BLaER1 treated with 17β-estradiol and CSF1 and Interleukin-3, amounts not matched to agents 10 nM and 100 nM (cell line): Measurements from ENCODE around the gene ADGRG3.

Experiments used
- H3K27ac ChIP-seq, 11 experiments: shearing (Covaris generic); formaldehyde crosslinking; 2 replicates each; pipeline ENCODE4 v1.8.1; 2022
- H3K27me3 ChIP-seq, 11 experiments: shearing (Covaris generic); formaldehyde crosslinking; 2 replicates each; pipeline ENCODE4 v1.8.1; 2022
- H3K36me3 ChIP-seq, 11 experiments: shearing (Covaris generic); formaldehyde crosslinking; 2 replicates each; pipeline ENCODE4 v1.8.1; 2022
- H3K4me1 ChIP-seq, 10 experiments: shearing (Covaris generic); formaldehyde crosslinking; 2 replicates each; pipeline ENCODE4 v1.8.1; 2022
- H3K4me2 ChIP-seq, 11 experiments: shearing (Covaris generic); formaldehyde crosslinking; 2 replicates each; pipeline ENCODE4 v1.8.1; 2022
- H3K4me3 ChIP-seq, 10 experiments: shearing (Covaris generic); formaldehyde crosslinking; 2 replicates each; pipeline ENCODE4 v1.8.1; 2022
- H3K9ac ChIP-seq, 11 experiments: shearing (Covaris generic); formaldehyde crosslinking; 2 replicates each; pipeline ENCODE4 v1.8.1; 2022
- H3K9me3 ChIP-seq, 11 experiments: shearing (Covaris generic); formaldehyde crosslinking; replicated peaks in 1 of 11; 2 replicates each; pipeline ENCODE4 v1.8.1; 2022
- H4K20me1 ChIP-seq, 11 experiments: shearing (Covaris generic); formaldehyde crosslinking; 2 replicates each; pipeline ENCODE4 v1.8.1; 2022
- Cebpa-rat ChIP-seq, 11 experiments: shearing (Covaris generic); IDR thresholded peaks; 2 replicates each; pipeline ENCODE4 v1.8.1; 2022

ADGRG3 gene

DNA sequence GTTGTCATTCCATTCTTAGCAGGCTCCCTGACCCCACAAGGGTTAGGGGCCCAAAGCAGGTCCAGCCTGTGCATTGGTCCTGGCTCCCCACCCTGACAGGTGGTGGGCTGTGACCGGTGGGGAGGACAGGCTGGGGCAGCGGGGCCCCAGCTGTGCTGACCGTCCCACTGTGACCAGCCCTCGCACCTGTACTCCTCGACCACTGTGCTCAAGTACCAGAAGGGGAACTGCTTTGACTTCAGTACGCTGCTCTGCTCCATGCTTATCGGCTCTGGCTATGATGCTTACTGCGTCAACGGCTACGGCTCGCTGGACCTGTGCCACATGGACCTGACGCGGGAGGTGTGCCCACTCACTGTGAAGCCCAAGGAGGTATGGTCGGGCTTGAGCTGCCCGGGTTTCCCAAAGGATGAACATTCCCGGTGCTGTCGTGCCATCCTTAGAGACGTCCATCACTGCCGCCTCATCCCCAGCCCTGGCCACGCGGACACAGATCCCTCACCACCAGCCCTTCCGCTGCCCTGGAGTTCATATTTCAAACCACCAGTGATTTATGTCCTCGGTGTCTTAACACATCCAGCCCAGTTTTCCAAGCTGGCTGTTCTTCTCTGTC is 33.8 kb downstream of the ADGRG3 start:
- Histone ChIP-seq H3K4me2 (0 out of 22 replicates have a peak overlapping the region, but pooled peaks of 1 of the 11 experiments have one; percentile 11), H3K27ac (peak overlapping the region in 4 of 11 experiments; percentile 13 to 41 (median 27); a peak in 5 of 22 replicates), H3K9ac (no peak overlapping the region), H3K4me3 (no peak overlapping the region), H3K27me3 (no peaks in the 10 kb centered on the region), H4K20me1 (no peaks in the 10 kb centered on the region), H3K4me1 (peaks cover 0 to 10% (median 0%) of the 10 kb centered on the region in 10 experiments; a peak in 7 of 20 replicates), H3K36me3 (no peaks in the 10 kb centered on the region), H3K9me3 (0 out of 22 replicates have a peak, but pooled peaks cover 0 to 7% (median 0%) of the 10 kb centered on the region in 11 experiments)
- no peak for TF ChIP-seq Cebpa-rat (IDR thresholded peaks at IDR 0.05)

DNA sequence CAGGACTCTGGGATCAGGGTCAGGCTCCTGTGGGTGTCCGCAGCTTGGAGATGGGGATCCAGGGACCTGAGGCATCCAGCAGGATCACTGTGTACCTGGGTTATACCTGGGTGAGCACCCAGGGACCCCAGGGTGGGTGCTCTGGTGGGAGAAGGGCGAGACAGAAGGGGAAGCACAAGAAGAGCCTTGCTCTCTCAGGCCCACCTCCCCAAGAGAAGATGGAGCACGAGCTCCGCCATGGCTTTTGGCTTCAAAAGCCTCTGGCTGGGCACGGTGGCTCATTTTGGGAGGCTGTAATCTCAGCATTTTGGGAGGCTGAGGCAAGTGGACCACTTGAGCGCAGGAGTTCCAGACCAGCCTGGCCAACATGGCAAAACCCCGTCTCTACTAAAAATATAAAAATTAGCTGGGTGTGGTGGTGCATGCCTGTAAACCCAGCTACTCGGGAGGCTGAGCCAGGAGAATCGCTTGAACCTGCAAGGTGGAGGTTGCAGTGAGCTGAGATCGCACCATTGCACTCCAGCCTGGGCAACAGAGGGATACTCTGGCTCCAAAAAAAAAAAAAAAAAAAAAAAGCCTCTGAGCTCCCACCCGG is 35.4 kb downstream of the ADGRG3 start:
- Histone ChIP-seq H3K36me3 (no peaks in the 10 kb centered on the region), H3K4me2 (no peak overlapping the region), H3K27ac (no peak overlapping the region), H3K4me1 (peaks cover 0 to 15% (median 3%) of the 10 kb centered on the region in 10 experiments; a peak in 7 of 20 replicates), H3K4me3 (no peak overlapping the region), H4K20me1 (no peaks in the 10 kb centered on the region), H3K9ac (no peak overlapping the region), H3K27me3 (no peaks in the 10 kb centered on the region), H3K9me3 (0 out of 22 replicates have a peak, but pooled peaks cover 0 to 7% (median 0%) of the 10 kb centered on the region in 11 experiments)
- no peak for TF ChIP-seq Cebpa-rat (IDR thresholded peaks at IDR 0.05)

DNA sequence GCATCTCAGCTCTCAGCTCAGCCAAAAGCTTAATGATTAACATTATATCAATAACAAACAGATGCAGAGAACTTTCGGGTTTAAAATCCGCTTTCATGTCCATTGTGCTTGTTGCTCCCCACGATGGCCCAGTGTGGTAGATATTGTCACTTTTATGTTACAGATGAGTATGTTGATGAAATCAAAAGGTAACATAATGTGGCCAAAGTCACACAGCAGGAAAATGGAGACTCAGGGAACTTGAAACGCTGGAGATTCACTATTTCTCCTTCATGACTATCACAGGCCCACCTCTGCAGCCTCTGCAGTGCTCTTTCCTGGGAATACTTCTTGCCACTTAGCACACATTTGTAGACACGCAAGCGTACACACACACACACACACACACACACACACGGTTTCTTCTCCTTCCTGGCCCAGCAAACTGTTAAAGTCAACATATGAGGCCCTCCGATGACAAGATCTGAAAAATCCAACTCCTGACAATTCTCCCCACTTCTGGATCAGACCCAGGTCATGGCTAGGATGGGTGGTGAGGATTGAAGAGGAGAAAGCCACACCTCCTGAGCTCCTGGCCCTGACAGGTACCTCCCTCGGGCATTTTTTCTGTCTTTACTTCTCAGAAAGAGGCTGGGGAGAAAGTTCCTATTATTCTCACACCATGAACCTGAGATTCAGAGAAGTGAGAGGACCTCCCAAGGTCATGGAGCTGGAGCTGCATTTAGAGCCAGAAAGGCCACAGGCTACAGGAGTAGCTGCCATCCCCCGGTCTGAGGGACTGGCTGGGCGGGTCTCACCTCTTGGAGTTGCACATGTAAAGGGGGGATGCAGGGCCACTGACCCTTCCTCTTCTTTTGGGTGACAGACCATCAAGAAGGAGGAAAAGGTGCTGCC is 36.2 kb downstream of the ADGRG3 start:
- Histone ChIP-seq H3K4me1 (peaks cover 0 to 23% (median 3%) of the 10 kb centered on the region in 10 experiments; a peak in 7 of 20 replicates), H3K4me2 (no peak overlapping the region), H3K27me3 (no peaks in the 10 kb centered on the region), H4K20me1 (no peaks in the 10 kb centered on the region), H3K9ac (no peak overlapping the region), H3K27ac (no peak overlapping the region), H3K9me3 (0 out of 22 replicates have a peak, but pooled peaks cover 0 to 7% (median 0%) of the 10 kb centered on the region in 11 experiments), H3K4me3 (no peak overlapping the region), H3K36me3 (no peaks in the 10 kb centered on the region)
- no peak for TF ChIP-seq Cebpa-rat (IDR thresholded peaks at IDR 0.05)

DNA sequence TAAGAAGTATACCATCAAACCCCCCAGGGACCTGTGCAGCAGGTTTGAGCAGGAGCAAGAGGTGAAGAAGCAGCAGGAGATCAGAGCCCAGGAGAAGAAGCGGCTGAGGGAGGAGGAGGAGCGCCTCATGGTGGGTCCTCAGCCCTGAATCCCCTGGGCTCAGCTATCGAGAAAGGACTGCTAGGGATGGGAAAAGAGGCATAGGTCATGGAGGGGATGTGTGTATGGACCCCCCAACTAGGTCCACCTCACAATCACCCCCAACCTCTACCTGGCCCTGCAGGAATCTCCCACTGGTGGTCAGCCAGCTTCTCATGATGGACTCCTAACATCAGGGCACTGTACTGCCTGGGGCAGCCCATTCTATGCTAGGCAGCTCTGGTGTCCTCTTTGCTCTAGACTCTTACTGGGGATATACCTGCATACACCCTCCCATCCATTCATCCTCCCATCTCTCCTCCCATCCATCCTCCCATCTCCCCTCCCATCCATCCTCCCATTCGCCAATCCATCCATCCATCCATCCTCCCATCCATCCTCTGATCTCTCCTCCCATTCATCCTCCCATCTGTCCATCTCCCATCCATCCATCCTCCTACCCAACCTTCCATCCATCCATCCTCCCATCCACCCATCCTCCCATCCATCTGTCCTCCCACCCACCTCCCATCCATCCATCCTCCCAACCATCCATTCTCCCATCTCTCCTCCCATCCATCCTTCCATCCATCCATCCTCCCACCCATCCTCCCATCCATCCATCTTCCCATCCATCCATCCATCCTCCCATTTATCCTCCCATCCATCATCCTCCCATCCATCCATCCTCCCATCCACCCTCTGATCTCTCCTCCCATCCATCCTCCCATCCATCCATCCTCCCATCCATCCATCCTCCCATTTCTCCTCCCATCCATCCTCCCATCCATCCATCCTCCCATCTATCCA is 37.1 kb downstream of the ADGRG3 start:
- TF ChIP-seq Cebpa-rat (IDR thresholded peaks at IDR 0.05) = no peak
- Histone ChIP-seq H3K9me3 (0 out of 22 replicates have a peak, but pooled peaks cover 0 to 7% (median 0%) of the 10 kb centered on the region in 11 experiments), H3K4me1 (peaks cover 0 to 29% (median 5%) of the 10 kb centered on the region in 10 experiments; a peak in 8 of 20 replicates), H3K4me3 (no peak overlapping the region), H3K4me2 (no peak overlapping the region), H3K27ac (no peak overlapping the region), H3K27me3 (no peaks in the 10 kb centered on the region), H3K9ac (no peak overlapping the region), H3K36me3 (no peaks in the 10 kb centered on the region), H4K20me1 (no peaks in the 10 kb centered on the region)

- no peak overlapping the region for H3K9ac ChIP-seq
- H3K4me2 ChIP-seq = no peak overlapping the region
- no peaks in the 10 kb centered on the region for H3K27me3 ChIP-seq
- no peaks in the 10 kb centered on the region for H4K20me1 ChIP-seq
- H3K4me3 ChIP-seq = no peak overlapping the region
- 0 out of 22 replicates have a peak, but pooled peaks cover 0 to 7% (median 0%) of the 10 kb centered on the region in 11 experiments for H3K9me3 ChIP-seq
- no peak overlapping the region for H3K27ac ChIP-seq
- TF ChIP-seq Cebpa-rat (IDR thresholded peaks at IDR 0.05) = no peak
- H3K4me1 ChIP-seq = peaks cover 0 to 21% (median 3%) of the 10 kb centered on the region in 10 experiments; a peak in 6 of 20 replicates
- H3K36me3 ChIP-seq = no peaks in the 10 kb centered on the region
Observed at GRCh38 chr16:57706717-57707116, 38.6 kb downstream of the ADGRG3 start.

DNA sequence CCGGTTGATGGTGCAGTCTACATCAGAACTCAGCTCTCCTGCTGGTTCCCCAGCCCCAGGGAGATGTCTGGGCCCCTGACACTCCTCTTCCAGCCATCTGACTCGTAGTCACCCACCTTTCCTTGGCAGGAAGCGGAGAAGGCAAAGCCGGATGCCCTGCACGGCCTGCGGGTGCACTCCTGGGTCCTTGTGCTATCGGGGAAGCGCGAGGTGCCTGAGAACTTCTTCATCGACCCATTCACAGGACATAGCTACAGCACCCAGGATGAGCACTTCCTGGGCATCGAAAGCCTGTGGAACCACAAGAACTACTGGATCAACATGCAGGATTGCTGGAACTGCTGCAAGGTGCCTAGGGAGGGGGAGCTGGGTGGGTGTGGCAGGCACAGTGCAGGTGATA is 39.2 kb downstream of the ADGRG3 start:
- H3K27ac ChIP-seq = no peak overlapping the region
- no peaks in the 10 kb centered on the region for H3K27me3 ChIP-seq
- no peak overlapping the region for H3K4me3 ChIP-seq
- no peaks in the 10 kb centered on the region for H4K20me1 ChIP-seq
- peaks cover 0 to 21% (median 2%) of the 10 kb centered on the region in 10 experiments; a peak in 4 of 20 replicates for H3K4me1 ChIP-seq
- no peak overlapping the region for H3K4me2 ChIP-seq
- no peak for TF ChIP-seq Cebpa-rat (IDR thresholded peaks at IDR 0.05)
- no peaks in the 10 kb centered on the region for H3K36me3 ChIP-seq
- no peak overlapping the region for H3K9ac ChIP-seq
- H3K9me3 ChIP-seq = 0 out of 22 replicates have a peak, but pooled peaks cover 0 to 7% (median 0%) of the 10 kb centered on the region in 11 experiments

- Histone ChIP-seq H3K9me3 (0 out of 22 replicates have a peak, but pooled peaks cover 0 to 7% (median 0%) of the 10 kb centered on the region in 11 experiments), H3K9ac (no peak overlapping the region), H3K27ac (no peak overlapping the region), H3K4me3 (no peak overlapping the region), H3K36me3 (no peaks in the 10 kb centered on the region), H3K4me1 (peaks cover 0 to 21% (median 2%) of the 10 kb centered on the region in 10 experiments; a peak in 4 of 20 replicates), H3K4me2 (no peak overlapping the region), H3K27me3 (no peaks in the 10 kb centered on the region), H4K20me1 (no peaks in the 10 kb centered on the region)
- no peak for TF ChIP-seq Cebpa-rat (IDR thresholded peaks at IDR 0.05)
Observed at GRCh38 chr16:57708168-57708567, 40.1 kb downstream of the ADGRG3 start.

DNA sequence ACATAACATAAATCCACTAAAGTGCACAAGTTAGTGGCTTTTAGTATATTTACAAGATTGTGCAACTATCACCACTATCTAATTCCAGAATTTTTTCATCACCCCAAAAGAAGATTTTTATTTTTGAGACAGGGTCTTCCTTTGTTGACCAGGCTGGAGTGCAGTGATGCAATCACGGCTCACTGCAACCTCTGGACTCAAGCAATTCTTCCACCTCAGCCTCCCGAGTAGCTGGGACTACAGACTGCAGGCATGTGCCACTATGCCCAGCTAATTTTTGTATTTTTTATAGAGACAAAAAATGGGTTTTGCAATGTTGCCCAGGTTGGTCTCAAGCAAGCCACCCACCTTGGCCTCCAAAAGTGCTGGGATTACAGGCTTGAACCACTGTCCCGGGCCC is 41.6 kb downstream of the ADGRG3 start:
- Histone ChIP-seq H3K9ac (no peak overlapping the region), H3K27me3 (no peaks in the 10 kb centered on the region), H4K20me1 (no peaks in the 10 kb centered on the region)

More for the DNA sequence above, 41.6 kb downstream of the ADGRG3 start:
- peak in 4 of 11 experiments; percentile 25 to 40 (median 34); a peak in 2 of 22 replicates for TF ChIP-seq Cebpa-rat (IDR thresholded peaks at IDR 0.05)
- peak overlapping the region in 1 of 11 experiments; percentile 34; a peak in 1 of 22 replicates for H3K4me2 ChIP-seq
- no peaks in the 10 kb centered on the region for H3K36me3 ChIP-seq
- no peak overlapping the region for H3K4me3 ChIP-seq
- H3K27ac ChIP-seq = no peak overlapping the region
- peaks cover 0 to 21% (median 2%) of the 10 kb centered on the region in 10 experiments; a peak in 4 of 20 replicates for H3K4me1 ChIP-seq
- H3K9me3 ChIP-seq = 0 out of 22 replicates have a peak, but pooled peaks cover 0 to 7% (median 0%) of the 10 kb centered on the region in 11 experiments
